HL-60 (cell line): ENCODE data around the gene CDH15.
"Not testable (repeated sequence)": the region's sequence is repeated elsewhere in the genome, so short reads cannot be mapped to it uniquely, and the experiment has no call there.

Experiments used
- DNase-seq, 2 experiments: peaks; one replicate each; pipeline ENCODE4 v3.0.0-alpha.2; 2010 to 2020; ENCODE audit warnings: low read depth in 1 of 2, low spot score in 1 of 2
- H3K27ac ChIP-seq: fragments of 250-450 bp; sonication (Bioruptor Pico); replicated peaks from 2 replicates; pipeline ENCODE4 v1.5.1; 2020; ENCODE audit warnings: mild to moderate bottlenecking, moderate library complexity
- H3K27me3 ChIP-seq: fragments of 250-450 bp; sonication (Bioruptor Pico); 2 replicates; pipeline ENCODE4 v1.5.1; 2021; ENCODE audit warnings: mild to moderate bottlenecking, moderate library complexity; ENCODE audit not compliant: insufficient read depth, poor library complexity, severe bottlenecking
- H3K4me3 ChIP-seq: replicated peaks from 2 replicates; pipeline ENCODE4 v1.5.1; 2011; ENCODE audit warnings: mild to moderate bottlenecking, control low read depth, low read length; ENCODE audit not compliant: insufficient read depth
- GABPA ChIP-seq: IDR thresholded peaks from 2 replicates; pipeline ENCODE4 v1.6.1; 2012; ENCODE audit warnings: low read depth
- POLR2AphosphoS5 ChIP-seq: IDR thresholded peaks from 2 replicates; pipeline ENCODE4 v1.6.1; 2012; ENCODE audit warnings: low read depth
- SPI1 ChIP-seq: IDR thresholded peaks from 2 replicates; pipeline ENCODE4 v1.6.1; 2012; ENCODE audit warnings: low read depth, mild to moderate bottlenecking, borderline replicate concordance
- TF ChIP-seq, protein P1 (sequence below): IDR thresholded peaks from one replicate; pipeline ENCODE4 v1.5.1; 2011; ENCODE audit warnings: low read length, control low read depth, inconsistent platforms; ENCODE audit not compliant: insufficient read depth
- TF ChIP-seq, protein P2 (sequence below): IDR thresholded peaks from 2 replicates; pipeline ENCODE4 v1.6.1; 2012; ENCODE audit warnings: low read depth; ENCODE audit not compliant: insufficient replicate concordance

The CDH15 gene

DNA sequence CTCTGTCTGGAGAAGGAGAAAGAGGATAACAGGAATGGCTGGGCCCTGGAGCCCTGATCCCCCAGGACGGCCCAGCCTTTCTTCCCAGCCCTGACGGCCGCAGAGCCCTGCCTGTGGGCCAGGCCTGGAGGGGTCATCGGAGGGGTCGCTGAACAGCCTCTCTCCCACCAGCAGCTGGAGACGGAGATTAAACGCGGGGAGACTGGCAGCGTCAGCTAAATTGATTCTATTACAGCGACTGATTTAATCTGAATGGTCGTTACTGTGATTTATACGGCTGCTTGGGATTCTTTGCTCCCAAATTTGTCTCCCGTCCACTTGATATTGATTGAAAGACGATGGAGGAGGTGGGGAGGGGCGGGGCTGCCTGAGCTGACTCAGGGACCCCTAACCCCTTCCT, 7.1 kb upstream of the CDH15 start:
- H3K27me3 ChIP-seq, result no peaks in the 10 kb centered on the region
- no peak for DNase-seq
- no peak overlapping the region for H3K27ac ChIP-seq
- TF ChIP-seq POLR2AphosphoS5 (no peak), SPI1 (no peak), GABPA (no peak)
- TF ChIP-seq, protein P1, sequence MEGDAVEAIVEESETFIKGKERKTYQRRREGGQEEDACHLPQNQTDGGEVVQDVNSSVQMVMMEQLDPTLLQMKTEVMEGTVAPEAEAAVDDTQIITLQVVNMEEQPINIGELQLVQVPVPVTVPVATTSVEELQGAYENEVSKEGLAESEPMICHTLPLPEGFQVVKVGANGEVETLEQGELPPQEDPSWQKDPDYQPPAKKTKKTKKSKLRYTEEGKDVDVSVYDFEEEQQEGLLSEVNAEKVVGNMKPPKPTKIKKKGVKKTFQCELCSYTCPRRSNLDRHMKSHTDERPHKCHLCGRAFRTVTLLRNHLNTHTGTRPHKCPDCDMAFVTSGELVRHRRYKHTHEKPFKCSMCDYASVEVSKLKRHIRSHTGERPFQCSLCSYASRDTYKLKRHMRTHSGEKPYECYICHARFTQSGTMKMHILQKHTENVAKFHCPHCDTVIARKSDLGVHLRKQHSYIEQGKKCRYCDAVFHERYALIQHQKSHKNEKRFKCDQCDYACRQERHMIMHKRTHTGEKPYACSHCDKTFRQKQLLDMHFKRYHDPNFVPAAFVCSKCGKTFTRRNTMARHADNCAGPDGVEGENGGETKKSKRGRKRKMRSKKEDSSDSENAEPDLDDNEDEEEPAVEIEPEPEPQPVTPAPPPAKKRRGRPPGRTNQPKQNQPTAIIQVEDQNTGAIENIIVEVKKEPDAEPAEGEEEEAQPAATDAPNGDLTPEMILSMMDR, result no peak
- TF ChIP-seq, protein P2, sequence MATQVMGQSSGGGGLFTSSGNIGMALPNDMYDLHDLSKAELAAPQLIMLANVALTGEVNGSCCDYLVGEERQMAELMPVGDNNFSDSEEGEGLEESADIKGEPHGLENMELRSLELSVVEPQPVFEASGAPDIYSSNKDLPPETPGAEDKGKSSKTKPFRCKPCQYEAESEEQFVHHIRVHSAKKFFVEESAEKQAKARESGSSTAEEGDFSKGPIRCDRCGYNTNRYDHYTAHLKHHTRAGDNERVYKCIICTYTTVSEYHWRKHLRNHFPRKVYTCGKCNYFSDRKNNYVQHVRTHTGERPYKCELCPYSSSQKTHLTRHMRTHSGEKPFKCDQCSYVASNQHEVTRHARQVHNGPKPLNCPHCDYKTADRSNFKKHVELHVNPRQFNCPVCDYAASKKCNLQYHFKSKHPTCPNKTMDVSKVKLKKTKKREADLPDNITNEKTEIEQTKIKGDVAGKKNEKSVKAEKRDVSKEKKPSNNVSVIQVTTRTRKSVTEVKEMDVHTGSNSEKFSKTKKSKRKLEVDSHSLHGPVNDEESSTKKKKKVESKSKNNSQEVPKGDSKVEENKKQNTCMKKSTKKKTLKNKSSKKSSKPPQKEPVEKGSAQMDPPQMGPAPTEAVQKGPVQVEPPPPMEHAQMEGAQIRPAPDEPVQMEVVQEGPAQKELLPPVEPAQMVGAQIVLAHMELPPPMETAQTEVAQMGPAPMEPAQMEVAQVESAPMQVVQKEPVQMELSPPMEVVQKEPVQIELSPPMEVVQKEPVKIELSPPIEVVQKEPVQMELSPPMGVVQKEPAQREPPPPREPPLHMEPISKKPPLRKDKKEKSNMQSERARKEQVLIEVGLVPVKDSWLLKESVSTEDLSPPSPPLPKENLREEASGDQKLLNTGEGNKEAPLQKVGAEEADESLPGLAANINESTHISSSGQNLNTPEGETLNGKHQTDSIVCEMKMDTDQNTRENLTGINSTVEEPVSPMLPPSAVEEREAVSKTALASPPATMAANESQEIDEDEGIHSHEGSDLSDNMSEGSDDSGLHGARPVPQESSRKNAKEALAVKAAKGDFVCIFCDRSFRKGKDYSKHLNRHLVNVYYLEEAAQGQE, result no peak
- H3K4me3 ChIP-seq, result no peak overlapping the region

DNA sequence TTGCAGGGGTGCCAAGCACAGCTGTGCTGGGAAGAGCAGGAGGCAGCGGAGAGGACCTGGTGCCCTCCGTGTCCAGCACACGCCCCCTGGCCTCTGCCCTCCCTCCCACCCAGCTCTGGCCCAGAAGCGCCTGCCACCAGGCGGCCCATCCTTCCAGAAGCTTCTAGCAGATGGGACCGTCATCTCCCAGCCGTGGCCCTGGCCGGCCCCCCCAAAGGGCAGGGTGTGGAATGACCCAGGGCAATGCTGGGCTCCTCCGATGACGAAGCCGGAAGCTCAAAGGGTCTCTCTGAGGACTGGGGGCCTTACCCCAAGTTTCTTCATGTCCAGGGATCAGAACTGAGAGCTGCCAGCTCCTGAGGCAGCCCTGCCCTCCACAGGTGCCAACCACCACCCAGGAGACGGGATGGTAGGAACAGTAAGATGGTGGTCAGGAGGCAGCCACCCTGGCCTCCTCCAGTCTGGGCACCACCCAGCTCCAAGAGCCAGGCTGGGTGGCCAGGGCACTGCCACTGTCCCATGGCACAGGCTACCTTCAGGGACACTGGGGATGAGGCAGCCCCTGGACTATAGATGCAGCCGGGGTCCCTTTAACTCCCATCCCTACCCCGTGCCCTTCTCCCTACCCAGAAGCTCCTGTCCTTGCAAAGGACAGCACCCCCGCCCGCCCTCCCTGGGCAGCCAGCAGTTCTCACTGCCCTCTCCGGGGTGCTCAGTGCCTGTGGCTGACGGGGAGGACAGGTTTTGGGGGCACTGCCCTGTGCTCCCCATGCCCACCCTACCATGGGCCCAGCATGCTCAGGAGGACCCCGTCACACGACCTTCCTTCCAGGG, 6.5 kb upstream of the CDH15 start:
- no peak overlapping the region for H3K4me3 ChIP-seq
- H3K27ac ChIP-seq, result no peak overlapping the region
- H3K27me3 ChIP-seq, result no peaks in the 10 kb centered on the region
- no peak for DNase-seq
- TF ChIP-seq, protein P1, result no peak

DNA sequence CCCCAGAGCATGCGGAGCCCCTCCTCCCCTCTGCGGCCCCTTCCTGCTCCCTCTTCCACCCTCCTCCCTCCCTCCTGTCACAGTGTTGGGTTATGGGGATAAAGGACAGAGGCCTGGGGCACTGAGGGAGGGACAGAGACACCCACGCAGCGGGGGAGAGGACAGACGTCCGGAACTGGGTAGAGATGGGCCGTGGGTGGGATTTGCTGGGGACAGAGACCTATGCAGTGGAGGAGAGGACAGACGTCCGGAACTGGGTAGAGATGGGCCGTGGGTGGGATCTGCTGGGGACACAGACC, 5.9 kb upstream of the CDH15 start:
- not testable (repeated sequence) for H3K4me3 ChIP-seq, H3K27ac ChIP-seq, H3K27me3 ChIP-seq, DNase-seq

DNA sequence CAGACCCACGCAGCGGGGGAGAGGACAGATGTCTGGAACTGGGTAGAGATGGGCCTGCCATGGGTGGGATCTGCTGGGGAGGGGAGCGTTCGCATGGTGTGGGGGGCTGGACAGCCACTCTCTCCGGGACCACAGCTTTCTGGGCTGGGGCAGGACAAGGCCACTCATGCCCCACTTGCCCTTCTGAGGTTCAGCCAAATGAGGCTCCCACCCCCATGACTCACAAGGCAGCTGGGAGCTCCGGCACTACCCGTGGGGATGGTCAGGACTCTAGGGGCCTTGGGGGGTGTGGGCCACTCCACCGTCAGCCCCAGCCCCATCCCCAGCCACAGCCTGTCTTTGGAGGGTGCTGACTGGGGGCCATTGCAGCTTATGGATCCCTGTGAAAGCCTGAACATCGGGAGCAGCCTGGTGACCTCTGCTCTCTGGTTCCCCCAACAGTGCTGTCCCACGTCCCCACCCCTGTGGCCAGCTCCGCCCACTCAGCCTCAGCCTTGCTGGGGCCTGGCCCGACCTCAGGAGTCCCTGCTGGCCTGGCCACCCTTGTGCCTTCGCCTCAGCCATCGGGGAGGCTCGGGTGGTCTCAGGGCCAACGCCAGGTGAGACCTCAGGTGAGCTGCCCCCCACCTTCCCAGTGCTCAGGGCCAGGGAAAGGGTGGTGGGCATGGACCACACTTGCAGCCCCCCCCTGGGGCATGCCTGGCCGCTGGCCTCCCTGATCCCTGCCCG, 4.7 kb upstream of the CDH15 start:
- Histone ChIP-seq H3K4me3 (no peak overlapping the region), H3K27me3 (no peaks in the 10 kb centered on the region), H3K27ac (no peak overlapping the region)
- no peak for TF ChIP-seq SPI1
- TF ChIP-seq POLR2AphosphoS5, result no peak
- TF ChIP-seq, protein P1, result no peak
- TF ChIP-seq, protein P2, result no peak
- no peak for TF ChIP-seq GABPA
- DNase-seq, result no peak
